Measurements from ENCODE around the gene SORCS2.

- TF ChIP-seq EZH2 (IDR thresholded peaks at IDR 0.05): no peak
- TF ChIP-seq, protein P1, sequence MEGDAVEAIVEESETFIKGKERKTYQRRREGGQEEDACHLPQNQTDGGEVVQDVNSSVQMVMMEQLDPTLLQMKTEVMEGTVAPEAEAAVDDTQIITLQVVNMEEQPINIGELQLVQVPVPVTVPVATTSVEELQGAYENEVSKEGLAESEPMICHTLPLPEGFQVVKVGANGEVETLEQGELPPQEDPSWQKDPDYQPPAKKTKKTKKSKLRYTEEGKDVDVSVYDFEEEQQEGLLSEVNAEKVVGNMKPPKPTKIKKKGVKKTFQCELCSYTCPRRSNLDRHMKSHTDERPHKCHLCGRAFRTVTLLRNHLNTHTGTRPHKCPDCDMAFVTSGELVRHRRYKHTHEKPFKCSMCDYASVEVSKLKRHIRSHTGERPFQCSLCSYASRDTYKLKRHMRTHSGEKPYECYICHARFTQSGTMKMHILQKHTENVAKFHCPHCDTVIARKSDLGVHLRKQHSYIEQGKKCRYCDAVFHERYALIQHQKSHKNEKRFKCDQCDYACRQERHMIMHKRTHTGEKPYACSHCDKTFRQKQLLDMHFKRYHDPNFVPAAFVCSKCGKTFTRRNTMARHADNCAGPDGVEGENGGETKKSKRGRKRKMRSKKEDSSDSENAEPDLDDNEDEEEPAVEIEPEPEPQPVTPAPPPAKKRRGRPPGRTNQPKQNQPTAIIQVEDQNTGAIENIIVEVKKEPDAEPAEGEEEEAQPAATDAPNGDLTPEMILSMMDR (IDR thresholded peaks at IDR 0.05): no peak
- TF ChIP-seq EZH2phosphoT487 (IDR thresholded peaks at IDR 0.05): no peak
Observed at GRCh38 chr4:7620086-7620813, 427.9 kb downstream of the SORCS2 start.

Measured in neural progenitor cell (in vitro differentiated cells).